ENCODE data around the gene RELL2. TPM values are rescaled to one million over a fixed set of nuclear protein-coding genes. Genes with fewer than 3 reads are reported as not detected.

Gene RELL2
- total RNA-seq, 1 donor from 2014 or later: 5.4 TPM

DNA sequence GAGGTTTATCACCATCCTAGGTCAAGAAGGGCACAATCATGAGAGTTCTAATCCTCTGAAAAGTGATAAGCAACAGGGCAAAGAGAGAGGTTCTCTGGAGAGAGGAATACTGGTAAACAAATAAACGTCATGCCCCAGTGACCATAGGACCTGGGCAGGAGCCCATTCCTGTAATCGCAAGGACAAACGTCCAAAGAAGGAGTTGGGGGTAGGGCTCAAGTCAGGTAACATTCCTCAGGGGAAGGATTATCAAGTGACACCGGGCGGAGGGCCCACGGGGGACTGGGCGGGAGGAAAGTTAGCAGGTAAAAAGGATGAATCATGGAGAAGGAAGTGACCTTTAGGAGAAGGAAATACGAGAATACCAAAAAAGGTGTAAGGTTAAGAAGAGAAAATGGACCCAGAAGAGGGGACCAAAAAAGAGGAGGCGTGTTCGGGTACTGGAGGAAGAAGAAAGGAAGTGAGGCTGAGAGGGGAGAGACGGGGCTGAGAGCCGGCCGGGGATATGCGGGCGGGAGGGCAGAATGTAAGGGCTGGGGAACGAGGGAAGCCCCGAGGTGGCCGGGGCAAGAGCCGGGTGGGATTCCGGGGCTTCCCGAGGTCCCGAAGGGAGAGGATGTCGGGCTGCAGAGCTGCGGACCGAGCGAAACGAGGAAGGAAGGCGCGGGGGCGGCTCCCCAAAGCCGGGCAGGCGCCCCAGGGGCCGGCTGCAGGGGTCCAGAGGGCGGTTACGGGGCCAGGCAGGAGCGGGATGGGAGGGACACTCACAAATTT is 18.6 kb upstream of the RELL2 start:
- H3K4me1 Mint-ChIP-seq (ENCODE audit: unreplicated experiment): peaks cover 35% of the 10 kb centered on the region
- H3K36me3 Mint-ChIP-seq (ENCODE audit: unreplicated experiment): peaks cover 15% of the 10 kb centered on the region
- peak overlapping the region; percentile 92 for H3K27ac Mint-ChIP-seq (ENCODE audit: unreplicated experiment)
- no peak for DNase-seq (ENCODE audit: extremely low spot score, unreplicated experiment)
- no peaks in the 10 kb centered on the region for H3K9me3 Mint-ChIP-seq (ENCODE audit: unreplicated experiment)
- peak overlapping the region; percentile 95 for H3K4me3 Mint-ChIP-seq (ENCODE audit: unreplicated experiment)
- no peak for TF ChIP-seq CTCF (IDR thresholded peaks at IDR 0.05)
- H3K27me3 Mint-ChIP-seq (ENCODE audit: unreplicated experiment): no peaks in the 10 kb centered on the region

- Mint-ChIP-seq H3K4me3 (ENCODE audit: unreplicated experiment) (peak within 1 kb of the TSS; percentile 95), H3K27ac (ENCODE audit: unreplicated experiment) (peak within 1 kb of the TSS; percentile 92), H3K9me3 (ENCODE audit: unreplicated experiment) (no peaks in the 10 kb centered on the region), H3K27me3 (ENCODE audit: unreplicated experiment) (no peaks in the 10 kb centered on the region), H3K36me3 (ENCODE audit: unreplicated experiment) (peaks cover 22% of the 10 kb centered on the region), H3K4me1 (ENCODE audit: unreplicated experiment) (peaks cover 35% of the 10 kb centered on the region)
- TF ChIP-seq CTCF (IDR thresholded peaks at IDR 0.05): peak; percentile 98
- peak; percentile 99 for DNase-seq (ENCODE audit: extremely low spot score, unreplicated experiment)
These were observed 17.8 kb upstream of the RELL2 start, which contains the start of gene DIAPH1 for GRCh38 chr5:141618804-141619554. DIAPH1 (minus strand) TSS chr5:141619000; CDS start chr5:141618914, 86 bp downstream.

DNA sequence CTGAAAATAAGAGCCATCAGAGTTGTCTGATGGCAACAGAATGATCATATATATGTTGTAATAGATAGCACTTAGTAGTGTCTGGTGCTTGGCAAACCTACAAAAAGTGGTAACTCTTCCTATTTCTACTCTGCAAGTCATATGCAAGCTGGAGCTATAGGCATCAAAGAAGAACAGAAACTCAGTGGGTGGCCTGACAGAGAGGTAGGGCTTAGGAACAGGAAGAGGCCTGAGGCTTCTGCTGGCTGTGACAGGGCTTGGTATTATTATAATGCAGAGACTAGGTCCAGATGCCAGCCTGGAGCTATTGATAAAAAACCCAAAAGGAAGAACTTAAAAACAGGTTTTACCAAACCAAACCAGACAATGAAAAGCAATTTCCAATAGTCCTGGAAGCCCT is 13.6 kb upstream of the RELL2 start:
- no peak for DNase-seq (ENCODE audit: extremely low spot score, unreplicated experiment)
- H3K9me3 Mint-ChIP-seq (ENCODE audit: unreplicated experiment): no peaks in the 10 kb centered on the region
- H3K4me1 Mint-ChIP-seq (ENCODE audit: unreplicated experiment): peaks cover 10% of the 10 kb centered on the region
- peaks cover 44% of the 10 kb centered on the region for H3K36me3 Mint-ChIP-seq (ENCODE audit: unreplicated experiment)
- no peak overlapping the region for H3K4me3 Mint-ChIP-seq (ENCODE audit: unreplicated experiment)
- no peak overlapping the region for H3K27ac Mint-ChIP-seq (ENCODE audit: unreplicated experiment)
- H3K27me3 Mint-ChIP-seq (ENCODE audit: unreplicated experiment): no peaks in the 10 kb centered on the region
- TF ChIP-seq CTCF (IDR thresholded peaks at IDR 0.05): no peak

DNA sequence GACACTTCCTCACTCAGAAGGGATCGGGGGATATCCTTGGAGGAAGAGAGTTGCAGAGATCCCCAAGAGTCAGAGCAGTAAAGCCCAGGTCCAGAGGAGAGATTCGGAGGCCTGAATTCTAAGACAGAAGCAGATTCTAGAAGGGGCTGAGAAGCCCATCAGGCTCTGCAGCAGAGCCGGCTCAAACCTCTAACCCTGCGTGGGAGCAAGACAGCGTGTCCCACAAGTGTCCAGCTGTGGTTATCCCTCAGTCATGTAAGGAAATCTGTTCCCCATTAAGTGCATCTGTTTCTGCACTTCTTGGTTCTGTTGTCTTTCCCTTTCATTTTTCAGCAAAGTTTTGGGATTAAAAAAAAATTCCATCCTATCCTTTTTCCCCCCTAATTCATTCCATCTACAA is 13.2 kb upstream of the RELL2 start:
- no peak overlapping the region for H3K27ac Mint-ChIP-seq (ENCODE audit: unreplicated experiment)
- peaks cover 45% of the 10 kb centered on the region for H3K36me3 Mint-ChIP-seq (ENCODE audit: unreplicated experiment)
- H3K4me3 Mint-ChIP-seq (ENCODE audit: unreplicated experiment): no peak overlapping the region
- TF ChIP-seq CTCF (IDR thresholded peaks at IDR 0.05): no peak
- peaks cover 8% of the 10 kb centered on the region for H3K4me1 Mint-ChIP-seq (ENCODE audit: unreplicated experiment)
- H3K27me3 Mint-ChIP-seq (ENCODE audit: unreplicated experiment): no peaks in the 10 kb centered on the region
- DNase-seq (ENCODE audit: extremely low spot score, unreplicated experiment): no peak
- no peaks in the 10 kb centered on the region for H3K9me3 Mint-ChIP-seq (ENCODE audit: unreplicated experiment)

DNA sequence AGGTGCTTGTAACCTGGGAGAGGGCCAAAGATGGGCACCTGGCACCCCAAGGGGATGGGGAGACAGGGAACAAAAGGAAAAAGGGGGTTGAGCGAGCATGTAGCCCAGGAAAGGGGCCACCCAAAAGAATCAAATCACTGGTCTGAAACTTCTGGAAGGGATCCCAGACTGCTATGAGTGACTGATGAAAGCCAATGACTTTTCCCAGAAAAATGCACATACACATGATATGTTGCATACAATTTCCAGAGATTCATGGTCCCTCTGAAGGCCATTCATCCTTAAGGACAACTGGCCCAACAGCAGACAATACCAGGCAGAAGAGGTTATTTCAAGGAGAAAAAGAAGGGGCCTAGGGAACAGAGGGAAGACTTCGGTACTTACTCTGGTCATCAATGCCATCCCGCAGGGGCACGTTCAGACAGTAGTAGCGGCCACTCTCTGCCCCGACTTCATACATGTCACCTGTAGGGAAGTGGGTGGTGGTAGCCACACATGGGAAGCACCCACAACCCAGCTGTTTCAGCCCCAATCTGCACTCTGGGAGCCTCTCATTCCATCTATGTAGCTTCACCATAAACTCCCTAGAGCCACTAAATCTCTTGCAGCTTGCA is 8.5 kb upstream of the RELL2 start:
- Mint-ChIP-seq H3K4me3 (ENCODE audit: unreplicated experiment) (no peak overlapping the region), H3K36me3 (ENCODE audit: unreplicated experiment) (peaks cover 44% of the 10 kb centered on the region), H3K27ac (ENCODE audit: unreplicated experiment) (no peak overlapping the region), H3K27me3 (ENCODE audit: unreplicated experiment) (no peaks in the 10 kb centered on the region), H3K9me3 (ENCODE audit: unreplicated experiment) (no peaks in the 10 kb centered on the region), H3K4me1 (ENCODE audit: unreplicated experiment) (no peaks in the 10 kb centered on the region)
- no peak for DNase-seq (ENCODE audit: extremely low spot score, unreplicated experiment)
- no peak for TF ChIP-seq CTCF (IDR thresholded peaks at IDR 0.05)

All from osteocyte (in vitro differentiated cells).